ENCODE data around the gene SH3GL1.

The SH3GL1 gene

DNA sequence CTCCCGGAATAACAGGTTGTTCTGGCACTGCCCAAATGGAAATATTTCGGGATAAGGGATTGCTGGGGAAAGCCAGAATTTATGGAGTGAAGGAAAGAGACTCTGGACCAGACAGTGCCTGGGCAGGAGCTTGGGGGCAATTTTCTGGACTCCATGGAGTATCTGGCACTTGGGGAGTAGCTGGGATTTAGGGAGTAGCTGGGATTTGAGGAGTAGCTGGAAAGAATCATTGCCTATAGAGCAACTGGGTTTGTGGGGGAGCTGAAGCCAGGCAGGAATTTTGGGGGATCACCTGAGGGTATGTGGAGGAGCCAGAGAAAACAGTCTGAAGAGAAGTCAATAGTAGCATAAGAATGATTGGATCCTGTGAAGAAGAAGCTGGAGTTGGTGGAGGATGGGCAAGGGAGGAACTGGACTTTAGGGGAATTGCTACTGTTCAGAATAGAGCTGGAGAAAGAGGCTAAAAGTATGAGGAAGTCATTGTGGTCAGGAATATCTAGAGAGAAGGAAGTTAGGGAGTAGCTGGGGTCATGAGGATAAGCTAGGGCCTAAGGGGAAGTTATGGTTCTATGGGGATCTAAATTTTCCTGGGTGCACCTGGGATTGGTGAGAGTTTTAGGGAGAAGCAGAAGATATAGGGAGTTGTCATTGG is 81.2 kb downstream of the SH3GL1 start:
- DNase-seq (ENCODE audit: low read depth in 2 of 2) = no peak

DNA sequence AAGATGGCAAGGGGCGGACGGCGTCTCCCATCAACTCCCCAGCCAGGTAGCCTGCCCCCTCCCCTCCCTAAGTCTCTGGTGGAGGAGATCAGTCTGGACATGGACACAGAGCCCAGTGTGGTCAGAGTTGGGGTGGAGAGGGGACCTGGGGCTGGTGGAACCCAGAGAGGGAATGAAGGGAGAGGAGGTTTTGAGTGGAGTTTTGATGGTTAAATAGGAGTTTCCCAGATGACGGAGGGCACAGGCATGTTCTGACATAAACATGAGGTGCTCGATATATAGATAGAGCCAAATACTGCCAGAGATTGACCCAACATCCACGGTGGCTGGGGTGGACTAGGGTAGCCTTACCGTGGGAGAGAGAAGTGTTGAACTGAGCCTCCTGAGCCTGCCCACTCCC is 81.9 kb downstream of the SH3GL1 start:
- DNase-seq (ENCODE audit: low read depth in 2 of 2) = no peak

DNA sequence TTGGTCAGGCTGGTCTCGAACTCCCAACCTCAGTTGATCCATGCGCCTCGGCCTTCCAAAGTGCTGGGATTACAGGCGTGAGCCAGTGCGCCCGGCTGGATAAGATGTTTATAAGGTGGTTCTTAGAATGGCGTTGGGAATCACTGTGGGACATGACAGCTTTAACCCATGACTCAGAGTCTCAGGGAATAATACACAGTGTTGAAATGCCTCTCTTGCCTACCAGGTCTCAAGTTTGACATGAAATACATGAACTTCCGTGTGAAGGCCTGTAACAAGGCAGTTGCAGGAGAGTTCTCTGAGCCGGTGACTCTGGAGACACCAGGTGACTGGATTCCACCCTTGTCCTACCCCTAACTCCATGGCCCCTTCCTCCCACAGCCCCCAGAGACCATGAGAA is 83.4 kb downstream of the SH3GL1 start:
- no peak for DNase-seq (ENCODE audit: low read depth in 2 of 2)

DNA sequence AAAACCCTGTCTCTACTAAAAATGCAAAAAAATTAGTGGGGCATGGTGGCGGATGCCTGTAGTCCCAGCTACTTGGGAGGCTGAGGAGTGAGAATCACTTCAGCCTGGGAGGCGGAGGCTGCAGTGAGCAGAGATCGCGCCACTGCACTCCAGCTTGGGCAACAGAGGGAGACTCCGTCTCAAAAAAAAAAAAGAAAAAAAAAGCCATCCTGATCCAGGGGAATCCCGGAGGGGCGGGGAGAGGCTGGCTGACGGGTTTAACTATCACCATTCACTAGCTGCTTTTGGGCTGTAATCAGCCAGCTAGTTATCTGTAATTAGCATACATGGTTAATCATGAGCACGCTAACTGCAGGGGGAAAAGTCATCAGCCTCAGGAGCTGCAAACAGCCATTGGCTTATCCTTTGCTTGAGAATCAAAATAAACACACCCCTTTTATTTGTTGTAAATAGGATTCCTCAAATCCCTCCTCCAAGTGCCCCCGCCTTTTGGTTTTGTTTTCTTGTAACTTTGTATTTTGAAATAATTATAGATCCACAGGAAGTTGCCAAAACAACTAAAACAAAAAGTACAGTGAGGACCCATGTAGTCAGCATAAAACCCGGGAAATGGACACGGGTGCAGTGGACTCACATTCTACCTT is 86.4 kb downstream of the SH3GL1 start:
- no peak for DNase-seq (ENCODE audit: low read depth in 2 of 2)

Measured in fibroblast of skin of left quadriceps (primary cell).